OCI-LY7 (cell line): ENCODE results near the gene RHOT2.

ENCODE experiments used
- CTCF ChIP-seq: fragments of 200-600 bp; sonication (generic); conservative IDR thresholded peaks from 2 replicates; pipeline ENCODE4 v1.5.1; 2014; ENCODE audit warnings: mild to moderate bottlenecking, antibody characterized with exemption, low read length, moderate library complexity, mixed read lengths
- EZH2phosphoT487 ChIP-seq: fragments of 200-600 bp; sonication (generic); IDR thresholded peaks from 2 replicates; pipeline ENCODE4 v1.6.1; 2018; ENCODE audit warnings: low read depth, borderline replicate concordance, mild to moderate bottlenecking, mixed run types, antibody characterized with exemption, low read length, moderate library complexity, mixed read lengths

- TF ChIP-seq CTCF (no peak), EZH2phosphoT487 (no peak)
These were observed 5.8 kb upstream of the RHOT2 start for GRCh38 chr16:662095-662494.
